K562 (cell line): ENCODE data around the gene PEX11B. TPM values are rescaled to one million over a fixed set of nuclear protein-coding genes. Genes with fewer than 3 reads are reported as not detected.

Experiments
- BACH1 ChIP-seq: fragments of 200-800 bp; sonication (Bioruptor generic); IDR thresholded peaks from 2 replicates; pipeline ENCODE4 v1.6.1; 2016; ENCODE audit warnings: missing genetic modification characterization, missing compliant biosample characterization
- BCOR ChIP-seq: fragments of 450-650 bp; IDR thresholded peaks from 2 replicates; pipeline ENCODE4 v1.6.1; 2016
- CC2D1A ChIP-seq: fragments of 450-650 bp; IDR thresholded peaks from 2 replicates; pipeline ENCODE4 v1.6.1; 2017; ENCODE audit warnings: mild to moderate bottlenecking
- GATA2 ChIP-seq: sonication (generic); formaldehyde crosslinking; IDR thresholded peaks from 2 replicates; pipeline ENCODE4 v1.4.0; 2020; ENCODE audit warnings: mild to moderate bottlenecking, missing genetic modification reagents
- HDAC1 ChIP-seq, 2 experiments: fragments of 450-650 bp; IDR thresholded peaks; 2 replicates each; pipeline ENCODE4 v1.6.1; 2016 to 2017; ENCODE audit warnings: inconsistent platforms in 1 of 2, mild to moderate bottlenecking in 1 of 2, moderate library complexity in 1 of 2
- KDM2B ChIP-seq: fragments of 250-450 bp; sonication (Bioruptor Pico); IDR thresholded peaks from 2 replicates; pipeline ENCODE4 v1.8.0; 2021; ENCODE audit warnings: mild to moderate bottlenecking, moderate library complexity
- NFIC ChIP-seq: fragments of 450-650 bp; IDR thresholded peaks from 2 replicates; pipeline ENCODE4 v1.6.1; 2017; ENCODE audit warnings: mild to moderate bottlenecking, inconsistent platforms
- NONO ChIP-seq, 2 experiments: fragments of 200-400 bp in 1 of 2; fragments of 450-650 bp in 1 of 2; formaldehyde crosslinking in 1 of 2; IDR thresholded peaks; 2 replicates each; pipeline ENCODE4 v1.6.1; 2017; ENCODE audit warnings: low read depth in 2 of 2, mild to moderate bottlenecking in 2 of 2, moderate library complexity in 2 of 2, low read length in 1 of 2
- PHB2 ChIP-seq: fragments of 450-650 bp; IDR thresholded peaks from 2 replicates; pipeline ENCODE4 v1.6.1; 2017; ENCODE audit warnings: low read depth
- RHOXF2B ChIP-seq: fragments of 250-450 bp; sonication (Bioruptor Pico); conservative IDR thresholded peaks from 2 replicates; pipeline ENCODE4 v1.5.1; 2021
- SIN3A ChIP-seq, 2 experiments: fragments of 150-350 bp in 1 of 2; IDR thresholded peaks; 2 replicates each; pipeline ENCODE4 v1.6.1; 2011 to 2016; ENCODE audit warnings: borderline replicate concordance in 2 of 2, low read depth in 2 of 2, low read length in 2 of 2, mild to moderate bottlenecking in 2 of 2, moderate library complexity in 2 of 2; ENCODE audit not compliant: control insufficient read depth in 1 of 2
- TAL1 ChIP-seq: fragments of 450-650 bp; IDR thresholded peaks from 2 replicates; pipeline ENCODE4 v1.6.1; 2016; ENCODE audit warnings: mild to moderate bottlenecking
- YY1 ChIP-seq, 3 experiments: IDR thresholded peaks; 2 replicates each; pipeline ENCODE4 v1.6.1; 2011; ENCODE audit warnings: low read length in 2 of 3, mild to moderate bottlenecking in 2 of 3, moderate library complexity in 2 of 3, borderline replicate concordance in 1 of 3, control low read depth in 1 of 3, low read depth in 1 of 3; ENCODE audit not compliant: insufficient read depth in 3 of 3, insufficient replicate concordance in 2 of 3, control insufficient read depth in 1 of 3, insufficient read length in 1 of 3; ENCODE audit errors: extremely low read depth in 1 of 3
- ZBTB11 ChIP-seq, 3 experiments: fragments of 200-800 bp in 1 of 3; fragments of 250-450 bp in 1 of 3; fragments of 450-650 bp in 1 of 3; sonication (Bioruptor Pico) in 1 of 3; sonication (Bioruptor generic) in 1 of 3; formaldehyde crosslinking in 1 of 3; IDR thresholded peaks; 2 replicates each; pipeline versions ENCODE4 v1.6.1 to v1.8.0; 2016 to 2022; ENCODE audit warnings: mild to moderate bottlenecking in 2 of 3, missing genetic modification characterization in 2 of 3, missing compliant biosample characterization in 1 of 3, moderate library complexity in 1 of 3
- ZNF274 ChIP-seq: IDR thresholded peaks from 2 replicates; pipeline ENCODE4 v1.6.1; 2011; ENCODE audit warnings: low read depth, mild to moderate bottlenecking, low read length, moderate library complexity, borderline replicate concordance
- ZNF79 ChIP-seq: fragments of 250-450 bp; sonication (Bioruptor Pico); IDR thresholded peaks from 2 replicates; pipeline ENCODE4 v1.4.0; 2020; ENCODE audit warnings: low read depth, mild to moderate bottlenecking, moderate library complexity
- polyA plus RNA-seq, 8 experiments: library from polyadenylated mRNA; depleted of rRNA in 4 of 8; stranded (reverse) in 5 of 8; unstranded in 3 of 8; fragments of >200 nt; fragmentation: Nextera tagmentation in 2 of 8; fragmentation: Illumina TruSeq in 1 of 8; extraction: Ambion mirVana in 2 of 8; extraction: Trizol in 1 of 8; gene quantifications; 2 replicates each; pipeline versions ENCODE4 v1.2.1 to v1.2.3, GENCODE V29; 2011 to 2014; ENCODE audit warnings: inconsistent platforms in 1 of 8, missing spikeins in 1 of 8
- total RNA-seq, 7 experiments: library from RNA; depleted of rRNA in 6 of 7; stranded (reverse); fragments of >200 nt in 6 of 7; fragmentation: Illumina TruSeq in 2 of 7; extraction: Trizol in 2 of 7; gene quantifications; 2 replicates each; pipeline versions ENCODE4 v1.2.1 to v1.2.3, GENCODE V29; 2011 to 2021; ENCODE audit warnings: low replicate concordance in 1 of 7
- TF ChIP-seq, protein P1 (sequence below): fragments of 150-350 bp; IDR thresholded peaks from 2 replicates; pipeline ENCODE4 v1.6.1; 2014; ENCODE audit warnings: low read depth, mild to moderate bottlenecking, low read length, borderline replicate concordance
- TF ChIP-seq, protein P2 (sequence below): fragments of 450-650 bp; IDR thresholded peaks from one replicate; pipeline ENCODE4 v1.6.1; 2018; ENCODE audit warnings: mild to moderate bottlenecking, moderate library complexity; ENCODE audit not compliant: partially characterized antibody

The PEX11B gene
- total and polyA plus RNA-seq, 9 of the 15 experiments (the other 6 are each of a cell fraction or from before 2014, with no cell fraction given) = 13.2 to 60.0 (median 21.7) TPM

GRCh38 chr1:145892486-145893087 lies 25.9 kb downstream of the PEX11B start (continued):
- TF ChIP-seq SIN3A (IDR thresholded peaks at IDR 0.05; ENCODE audit: borderline replicate concordance in 2 of 2, control insufficient read depth in 1 of 2, low read depth in 2 of 2, low read length in 2 of 2) (no peak), BCOR (no peak), RHOXF2B (no peak), ZBTB11 (CRISPR knock-in tag; IDR thresholded peaks at IDR 0.05) (no peak), HDAC1 (IDR thresholded peaks at IDR 0.05) (0 out of 4 replicates have a peak, but pooled peaks of 1 of the 2 experiments have one; percentile 3), ZNF79 (CRISPR knock-in tag) (no peak), GATA2 (no peak), NFIC (peak; percentile 89), ZNF274 (no peak), YY1 (IDR thresholded peaks at IDR 0.05; ENCODE audit: borderline replicate concordance in 1 of 3, control insufficient read depth in 1 of 3, extremely low read depth in 1 of 3, insufficient read depth in 3 of 3, insufficient read length in 1 of 3, insufficient replicate concordance in 2 of 3, low read depth in 1 of 3, low read length in 2 of 3) (no peak), NONO (IDR thresholded peaks at IDR 0.05; ENCODE audit: low read depth in 2 of 2, low read length in 1 of 2) (no peak), TAL1 (peak; percentile 35; the same call in 1 of the 2 replicates), PHB2 (no peak), BACH1 (tag) (peak; percentile 45; the same call in 1 of the 2 replicates), CC2D1A (no peak), KDM2B (CRISPR knock-in tag) (no peak)
- TF ChIP-seq, protein P1, sequence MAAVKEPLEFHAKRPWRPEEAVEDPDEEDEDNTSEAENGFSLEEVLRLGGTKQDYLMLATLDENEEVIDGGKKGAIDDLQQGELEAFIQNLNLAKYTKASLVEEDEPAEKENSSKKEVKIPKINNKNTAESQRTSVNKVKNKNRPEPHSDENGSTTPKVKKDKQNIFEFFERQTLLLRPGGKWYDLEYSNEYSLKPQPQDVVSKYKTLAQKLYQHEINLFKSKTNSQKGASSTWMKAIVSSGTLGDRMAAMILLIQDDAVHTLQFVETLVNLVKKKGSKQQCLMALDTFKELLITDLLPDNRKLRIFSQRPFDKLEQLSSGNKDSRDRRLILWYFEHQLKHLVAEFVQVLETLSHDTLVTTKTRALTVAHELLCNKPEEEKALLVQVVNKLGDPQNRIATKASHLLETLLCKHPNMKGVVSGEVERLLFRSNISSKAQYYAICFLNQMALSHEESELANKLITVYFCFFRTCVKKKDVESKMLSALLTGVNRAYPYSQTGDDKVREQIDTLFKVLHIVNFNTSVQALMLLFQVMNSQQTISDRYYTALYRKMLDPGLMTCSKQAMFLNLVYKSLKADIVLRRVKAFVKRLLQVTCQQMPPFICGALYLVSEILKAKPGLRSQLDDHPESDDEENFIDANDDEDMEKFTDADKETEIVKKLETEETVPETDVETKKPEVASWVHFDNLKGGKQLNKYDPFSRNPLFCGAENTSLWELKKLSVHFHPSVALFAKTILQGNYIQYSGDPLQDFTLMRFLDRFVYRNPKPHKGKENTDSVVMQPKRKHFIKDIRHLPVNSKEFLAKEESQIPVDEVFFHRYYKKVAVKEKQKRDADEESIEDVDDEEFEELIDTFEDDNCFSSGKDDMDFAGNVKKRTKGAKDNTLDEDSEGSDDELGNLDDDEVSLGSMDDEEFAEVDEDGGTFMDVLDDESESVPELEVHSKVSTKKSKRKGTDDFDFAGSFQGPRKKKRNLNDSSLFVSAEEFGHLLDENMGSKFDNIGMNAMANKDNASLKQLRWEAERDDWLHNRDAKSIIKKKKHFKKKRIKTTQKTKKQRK = no peak
- TF ChIP-seq, protein P2, sequence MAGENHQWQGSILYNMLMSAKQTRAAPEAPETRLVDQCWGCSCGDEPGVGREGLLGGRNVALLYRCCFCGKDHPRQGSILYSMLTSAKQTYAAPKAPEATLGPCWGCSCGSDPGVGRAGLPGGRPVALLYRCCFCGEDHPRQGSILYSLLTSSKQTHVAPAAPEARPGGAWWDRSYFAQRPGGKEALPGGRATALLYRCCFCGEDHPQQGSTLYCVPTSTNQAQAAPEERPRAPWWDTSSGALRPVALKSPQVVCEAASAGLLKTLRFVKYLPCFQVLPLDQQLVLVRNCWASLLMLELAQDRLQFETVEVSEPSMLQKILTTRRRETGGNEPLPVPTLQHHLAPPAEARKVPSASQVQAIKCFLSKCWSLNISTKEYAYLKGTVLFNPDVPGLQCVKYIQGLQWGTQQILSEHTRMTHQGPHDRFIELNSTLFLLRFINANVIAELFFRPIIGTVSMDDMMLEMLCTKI = no peak
